SU-DHL-6 (cell line): ENCODE results near the gene KIF1A.

ENCODE experiments used
- EZH2phosphoT487 ChIP-seq: fragments of 200-600 bp; sonication (generic), shearing (Covaris generic); conservative IDR thresholded peaks from 2 replicates; pipeline ENCODE4 v1.6.1; 2018; ENCODE audit warnings: mild to moderate bottlenecking, antibody characterized with exemption, low read length, moderate library complexity, mixed read lengths
- TF ChIP-seq, protein P1 (sequence below): fragments of 200-600 bp; sonication (generic); IDR thresholded peaks from one replicate; pipeline ENCODE4 v1.5.1; 2017; ENCODE audit warnings: antibody characterized with exemption, mild to moderate bottlenecking, low read length, moderate library complexity; ENCODE audit not compliant: insufficient read depth, poor library complexity, severe bottlenecking

GRCh38 chr2:240702640-240703011 lies 117.4 kb downstream of the KIF1A start:
- TF ChIP-seq, protein P1, sequence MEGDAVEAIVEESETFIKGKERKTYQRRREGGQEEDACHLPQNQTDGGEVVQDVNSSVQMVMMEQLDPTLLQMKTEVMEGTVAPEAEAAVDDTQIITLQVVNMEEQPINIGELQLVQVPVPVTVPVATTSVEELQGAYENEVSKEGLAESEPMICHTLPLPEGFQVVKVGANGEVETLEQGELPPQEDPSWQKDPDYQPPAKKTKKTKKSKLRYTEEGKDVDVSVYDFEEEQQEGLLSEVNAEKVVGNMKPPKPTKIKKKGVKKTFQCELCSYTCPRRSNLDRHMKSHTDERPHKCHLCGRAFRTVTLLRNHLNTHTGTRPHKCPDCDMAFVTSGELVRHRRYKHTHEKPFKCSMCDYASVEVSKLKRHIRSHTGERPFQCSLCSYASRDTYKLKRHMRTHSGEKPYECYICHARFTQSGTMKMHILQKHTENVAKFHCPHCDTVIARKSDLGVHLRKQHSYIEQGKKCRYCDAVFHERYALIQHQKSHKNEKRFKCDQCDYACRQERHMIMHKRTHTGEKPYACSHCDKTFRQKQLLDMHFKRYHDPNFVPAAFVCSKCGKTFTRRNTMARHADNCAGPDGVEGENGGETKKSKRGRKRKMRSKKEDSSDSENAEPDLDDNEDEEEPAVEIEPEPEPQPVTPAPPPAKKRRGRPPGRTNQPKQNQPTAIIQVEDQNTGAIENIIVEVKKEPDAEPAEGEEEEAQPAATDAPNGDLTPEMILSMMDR, result no peak
- no peak for TF ChIP-seq EZH2phosphoT487
